NCI-H510A treated with DMSO at 0.1 percent for 48 hours (cell line): Measurements from ENCODE around the gene SNRNP25.

ENCODE experiments used
- DNase-seq: peaks from one replicate; lab custom pipeline; 2025; lab: John Stamatoyannopoulos, UW

SNRNP25 gene

GRCh38 chr16:78444-79150 is 25.0 kb downstream of the SNRNP25 start:
- no peak for DNase-seq

- DNase-seq, result no peak
Measured at GRCh38 chr16:79151-80054, 25.8 kb downstream of the SNRNP25 start.

GRCh38 chr16:83060-83603 is 29.5 kb downstream of the SNRNP25 start:
- DNase-seq, result no peak

- peak; percentile 61 for DNase-seq
Measured at GRCh38 chr16:83781-84615, 30.4 kb downstream of the SNRNP25 start.

GRCh38 chr16:84718-85406 is 31.2 kb downstream of the SNRNP25 start:
- DNase-seq, result peak; percentile 70

DNA sequence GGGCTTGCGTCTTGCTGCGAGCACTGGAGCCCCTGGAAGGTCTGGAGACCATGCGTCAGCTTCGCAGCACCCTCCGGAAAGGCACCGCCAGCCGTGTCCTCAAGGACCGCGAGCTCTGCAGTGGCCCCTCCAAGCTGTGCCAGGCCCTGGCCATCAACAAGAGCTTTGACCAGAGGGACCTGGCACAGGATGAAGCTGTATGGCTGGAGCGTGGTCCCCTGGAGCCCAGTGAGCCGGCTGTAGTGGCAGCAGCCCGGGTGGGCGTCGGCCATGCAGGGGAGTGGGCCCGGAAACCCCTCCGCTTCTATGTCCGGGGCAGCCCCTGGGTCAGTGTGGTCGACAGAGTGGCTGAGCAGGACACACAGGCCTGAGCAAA is 31.8 kb downstream of the SNRNP25 start:
- DNase-seq, result no peak

DNA sequence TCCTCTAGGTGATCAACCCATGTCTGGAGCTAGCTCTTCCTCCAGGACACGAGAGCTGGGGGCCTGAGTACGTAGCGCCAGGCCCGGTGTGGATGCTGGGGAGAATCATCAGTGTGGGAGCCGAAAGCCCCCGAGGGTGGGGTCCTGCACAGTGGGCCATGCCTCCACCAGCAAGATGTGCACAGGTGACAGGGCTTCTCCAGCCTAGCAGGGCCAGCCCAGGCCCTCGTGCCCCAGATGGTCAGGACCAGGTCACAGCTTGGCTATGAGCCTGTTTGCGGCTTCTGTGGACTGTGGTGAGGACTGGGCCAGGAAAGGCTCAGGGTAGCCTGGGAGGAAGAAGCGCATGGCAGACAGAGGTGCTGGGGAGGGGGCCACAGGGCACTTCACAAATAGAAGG is 32.2 kb downstream of the SNRNP25 start:
- DNase-seq, result no peak

GRCh38 chr16:86483-86952 is 32.9 kb downstream of the SNRNP25 start:
- no peak for DNase-seq

DNA sequence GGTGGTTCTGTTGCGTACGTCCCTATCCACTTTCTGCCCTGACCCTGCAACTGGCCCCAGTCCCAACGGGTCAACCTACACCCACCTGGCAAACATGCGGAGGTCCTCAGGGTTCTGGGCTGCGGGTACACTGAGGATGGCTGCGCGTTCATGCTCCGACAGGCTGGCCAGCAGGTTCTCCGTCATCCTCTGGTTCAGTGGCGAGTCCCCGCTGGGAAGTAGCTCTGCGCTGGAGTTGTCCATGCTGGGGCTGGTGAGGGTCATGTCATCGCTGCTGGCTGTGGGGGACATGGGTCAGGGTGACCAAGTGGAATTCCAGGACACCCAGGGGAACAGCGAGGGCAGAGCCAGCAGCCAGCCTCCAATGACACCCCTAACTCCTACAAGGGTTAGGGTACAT is 35.0 kb downstream of the SNRNP25 start:
- DNase-seq, result no peak

GRCh38 chr16:89391-90302 is 36.0 kb downstream of the SNRNP25 start:
- DNase-seq, result no peak

GRCh38 chr16:91484-91883 is 37.9 kb downstream of the SNRNP25 start:
- DNase-seq, result no peak

- DNase-seq, result no peak
Measured at GRCh38 chr16:92431-93339, 39.1 kb downstream of the SNRNP25 start.

DNA sequence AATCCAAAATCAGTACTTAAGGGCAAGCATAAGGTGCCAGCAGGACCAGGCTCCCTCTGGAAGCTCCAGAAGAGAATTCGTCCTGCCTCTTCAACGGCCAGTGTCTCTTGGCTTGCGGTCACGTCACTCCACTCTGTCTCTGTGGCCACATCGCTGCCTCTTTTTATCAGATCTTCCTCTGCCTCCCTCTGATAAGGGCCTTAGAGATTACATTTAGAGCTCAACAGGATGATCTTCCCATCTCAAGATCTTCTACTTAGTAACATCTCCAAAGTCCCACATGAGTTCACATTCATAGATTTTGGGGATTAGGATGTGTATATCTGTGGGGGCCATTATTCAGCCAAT is 41.3 kb downstream of the SNRNP25 start:
- DNase-seq, result no peak

DNA sequence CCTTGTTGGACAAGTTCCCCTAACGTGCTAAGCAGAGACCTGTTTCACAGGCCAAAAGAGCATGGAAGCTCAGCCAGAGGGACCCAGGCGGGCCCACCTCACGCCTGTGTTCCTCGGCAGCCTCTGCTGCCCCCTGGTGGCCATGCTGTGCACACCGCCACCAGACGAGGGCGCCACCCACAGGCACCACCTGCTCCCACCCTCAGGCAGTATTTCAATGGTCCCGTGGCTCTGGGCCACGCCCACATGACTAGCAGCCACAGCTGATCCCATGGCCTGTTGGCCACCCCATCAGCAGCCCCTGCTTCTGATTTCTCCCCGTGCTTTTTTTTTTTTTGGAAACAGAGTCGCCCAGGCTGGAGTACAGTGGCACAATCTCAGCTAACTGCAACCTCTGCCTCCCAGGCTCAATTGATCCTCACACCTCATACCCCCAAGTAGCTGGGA is 43.3 kb downstream of the SNRNP25 start:
- DNase-seq, result peak; percentile 21

DNA sequence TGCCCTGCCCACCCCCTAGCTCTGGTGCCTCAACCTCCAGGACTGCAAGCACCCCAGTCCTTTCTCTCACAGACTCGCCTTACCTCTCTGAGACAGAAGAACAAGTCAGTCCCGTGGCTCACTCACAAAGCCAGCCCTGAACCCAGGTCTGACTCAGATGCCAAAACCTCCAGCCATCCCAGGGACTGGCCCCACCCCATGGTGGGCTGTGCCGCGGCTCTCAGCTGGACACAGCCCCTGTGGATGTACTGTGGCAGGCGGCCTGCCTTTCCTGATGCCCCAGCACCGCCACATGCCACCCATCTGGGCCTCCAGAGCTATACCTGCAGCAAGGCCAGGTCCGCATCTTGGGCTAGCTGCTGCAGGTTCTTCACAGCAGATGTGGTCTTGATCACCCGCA is 44.2 kb downstream of the SNRNP25 start:
- no peak for DNase-seq

DNA sequence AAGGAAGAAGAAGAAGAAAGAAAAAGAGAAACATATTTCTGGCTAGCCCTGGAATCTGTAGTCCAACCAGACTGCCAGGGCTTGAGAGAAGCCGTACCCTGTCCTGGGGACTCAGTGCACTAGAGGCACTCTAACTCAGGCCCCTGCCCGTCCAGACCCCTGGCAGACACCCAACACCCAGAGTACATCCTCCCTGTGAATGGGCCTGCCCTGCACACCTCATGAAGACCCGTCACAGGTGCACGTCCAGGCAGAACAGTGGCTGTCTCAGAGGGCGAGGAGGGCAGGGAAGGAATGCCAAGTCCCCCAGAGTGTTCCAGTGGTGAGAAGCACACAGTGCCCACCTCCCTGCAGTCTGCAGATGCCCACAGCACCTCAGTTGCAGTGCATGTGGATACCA is 47.4 kb downstream of the SNRNP25 start:
- no peak for DNase-seq

DNA sequence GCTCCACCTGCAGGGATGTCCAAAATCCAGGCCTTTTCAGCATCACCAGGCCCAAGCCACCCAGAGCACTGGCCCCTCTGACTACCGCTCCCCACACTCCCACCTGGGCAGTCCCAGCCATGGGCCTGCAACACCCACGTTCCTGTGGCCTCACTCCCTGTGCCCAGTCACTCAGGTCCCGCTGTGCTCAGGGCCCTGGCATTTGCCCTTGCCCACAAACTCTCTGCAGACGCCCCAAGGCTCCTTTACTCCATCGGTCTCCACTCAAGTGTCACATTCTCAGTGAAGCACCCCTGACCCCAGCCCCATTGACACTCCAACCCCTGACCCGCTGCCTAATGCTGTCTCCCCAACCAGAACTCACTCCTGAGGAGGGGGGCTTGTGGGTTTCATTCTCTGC is 48.0 kb downstream of the SNRNP25 start:
- DNase-seq, result no peak

- DNase-seq, result no peak
Measured at GRCh38 chr16:102060-102855, 48.6 kb downstream of the SNRNP25 start.

DNA sequence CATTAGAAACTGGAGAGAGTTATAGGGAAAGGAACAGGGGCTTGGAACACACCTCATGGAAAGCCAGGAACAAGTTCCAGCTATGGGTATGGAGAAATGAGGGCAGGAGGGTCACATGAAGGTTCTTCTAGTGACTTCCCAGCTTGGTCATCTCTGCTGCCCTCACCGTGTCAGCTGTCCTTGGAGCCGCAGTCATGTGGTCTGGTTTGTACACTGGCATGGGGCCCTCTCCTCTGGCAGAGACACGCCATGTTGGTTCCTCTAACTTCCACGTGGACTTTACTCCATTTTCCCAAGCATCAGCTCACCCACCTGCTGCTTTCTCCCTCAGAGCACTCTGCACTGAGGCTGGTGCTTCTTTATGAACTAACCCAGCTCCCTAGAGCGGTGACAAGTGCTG is 50.7 kb downstream of the SNRNP25 start:
- DNase-seq, result no peak
